CD4-positive, alpha-beta T cell treated with Interleukin-17A for 4 hours (primary cell): ENCODE measurements around the gene CEBPZOS.
A peak's percentile ranks its signal among the peaks of the same experiment; 100 is the strongest.
"Not testable (repeated sequence)": the region's sequence is repeated elsewhere in the genome, so short reads cannot be mapped to it uniquely, and the experiment has no call there.

Experiments used
- DNase-seq: peaks from one replicate; pipeline ENCODE4 v3.0.0-alpha.2; 2020; ENCODE audit warnings: mixed read lengths

The CEBPZOS gene

GRCh38 chr2:37191747-37192146 lies 4.5 kb upstream of the CEBPZOS start:
- no peak for DNase-seq

GRCh38 chr2:37192551-37192950 lies 3.7 kb upstream of the CEBPZOS start:
- DNase-seq, result no peak

GRCh38 chr2:37195862-37196319 lies 405 bp upstream of the CEBPZOS start:
- not testable (repeated sequence) for DNase-seq

- no peak for DNase-seq
These were observed 2.4 kb downstream of the CEBPZOS start for GRCh38 chr2:37198681-37199065.

- no peak for DNase-seq
These were observed 4.9 kb downstream of the CEBPZOS start for GRCh38 chr2:37201208-37201607.

GRCh38 chr2:37201766-37202165 lies 5.5 kb downstream of the CEBPZOS start:
- DNase-seq, result no peak

GRCh38 chr2:37203708-37204107 lies 7.4 kb downstream of the CEBPZOS start:
- DNase-seq, result no peak

- not testable (repeated sequence) for DNase-seq
These were observed 8.9 kb downstream of the CEBPZOS start for GRCh38 chr2:37205071-37205661.

GRCh38 chr2:37205689-37206341 lies 9.5 kb downstream of the CEBPZOS start:
- no peak for DNase-seq

GRCh38 chr2:37206760-37207159 lies 10.5 kb downstream of the CEBPZOS start:
- not testable (repeated sequence) for DNase-seq

GRCh38 chr2:37211212-37211611 lies 14.9 kb downstream of the CEBPZOS start:
- no peak for DNase-seq

- DNase-seq, result no peak
These were observed 15.6 kb downstream of the CEBPZOS start for GRCh38 chr2:37211939-37212338.

GRCh38 chr2:37215250-37215649 lies 19.0 kb downstream of the CEBPZOS start:
- no peak for DNase-seq

- DNase-seq, result no peak
These were observed 22.8 kb downstream of the CEBPZOS start for GRCh38 chr2:37219046-37219445.

GRCh38 chr2:37223131-37223530 lies 26.8 kb downstream of the CEBPZOS start:
- DNase-seq, result no peak

GRCh38 chr2:37224063-37224462 lies 27.8 kb downstream of the CEBPZOS start:
- no peak for DNase-seq

- not testable (repeated sequence) for DNase-seq
These were observed 28.8 kb downstream of the CEBPZOS start for GRCh38 chr2:37225129-37225528.

- no peak for DNase-seq
These were observed 30.6 kb downstream of the CEBPZOS start for GRCh38 chr2:37226863-37227262.

GRCh38 chr2:37228788-37229187 lies 32.5 kb downstream of the CEBPZOS start:
- DNase-seq, result no peak

GRCh38 chr2:37230581-37230980 lies 34.3 kb downstream of the CEBPZOS start:
- no peak for DNase-seq

- DNase-seq, result peak; percentile 88
These were observed 35.2 kb downstream of the CEBPZOS start, which contains the start of the genes CEBPZ and NDUFAF7 for GRCh38 chr2:37231241-37232130. Gene CEBPZ, minus strand, starts transcription at chr2:37231596. Its CDS starts 29 bp downstream, at chr2:37231567. Gene NDUFAF7, plus strand, starts transcription at chr2:37231658. Its CDS starts 48 bp downstream, at chr2:37231706.

- no peak for DNase-seq
These were observed 36.0 kb downstream of the CEBPZOS start for GRCh38 chr2:37232131-37232933.

GRCh38 chr2:37243435-37243834 lies 47.1 kb downstream of the CEBPZOS start:
- DNase-seq, result no peak
